Ovary (tissue), 3 donors: Measurements from ENCODE around the gene ALDOA.

Experiments used
- CTCF ChIP-seq, 3 donors: fragments of 450-650 bp in 2 of 3; fragments of 200-600 bp in 1 of 3; IDR thresholded peaks; one replicate each; pipeline versions ENCODE4 v1.5.1 to v1.8.0; 2016 to 2022; ENCODE audit warnings: antibody characterized with exemption in 3 of 3, mild to moderate bottlenecking in 1 of 3
- EP300 ChIP-seq: sonication (generic); formaldehyde crosslinking; IDR thresholded peaks from one replicate; pipeline ENCODE4 v1.6.1; 2017; ENCODE audit warnings: antibody characterized with exemption
- donor health status: DM: no; HTN: no; CAD: no.

GRCh38 chr16:30114411-30114810 is 48.9 kb downstream of the ALDOA start:
- TF ChIP-seq CTCF (IDR thresholded peaks at IDR 0.05) (no peak), EP300 (no peak)
